HG02623 (cell line): Measurements from ENCODE around the gene XYLB.
A peak's percentile ranks its signal among the peaks of the same experiment; 100 is the strongest.
"Not testable (repeated sequence)": the region's sequence is repeated elsewhere in the genome, so short reads cannot be mapped to it uniquely, and the experiment has no call there.

Source experiments
- ATAC-seq: cut with Tn5 transposase; IDR thresholded peaks from one replicate; pipeline ENCODE4 v1.9.1; 2021; ENCODE audit warnings: moderate library complexity; ENCODE audit not compliant: unreplicated experiment

Gene XYLB

GRCh38 chr3:38346587-38347410, at the start of gene XYLB:
Gene XYLB, plus strand, starts transcription at chr3:38346785. Its CDS starts 84 bp downstream, at chr3:38346869.
- ATAC-seq = peak; percentile 97

- not testable (repeated sequence) for ATAC-seq
Observed at GRCh38 chr3:38297053-38297452, 49.5 kb upstream of the XYLB start.

- no peak for ATAC-seq
Observed at GRCh38 chr3:38297537-38297936, 49.0 kb upstream of the XYLB start.

GRCh38 chr3:38297947-38298711, 48.5 kb upstream of the XYLB start:
- no peak for ATAC-seq

- no peak for ATAC-seq
Observed at GRCh38 chr3:38306941-38307340, 39.6 kb upstream of the XYLB start.

GRCh38 chr3:38307599-38307998, 39.0 kb upstream of the XYLB start:
- no peak for ATAC-seq

- no peak for ATAC-seq
Observed at GRCh38 chr3:38308456-38308855, 38.1 kb upstream of the XYLB start.

GRCh38 chr3:38311476-38311875, 35.1 kb upstream of the XYLB start:
- no peak for ATAC-seq

- ATAC-seq = no peak
Observed at GRCh38 chr3:38311941-38312340, 34.6 kb upstream of the XYLB start.

- no peak for ATAC-seq
Observed at GRCh38 chr3:38312356-38312755, 34.2 kb upstream of the XYLB start.

- ATAC-seq = no peak
Observed at GRCh38 chr3:38313263-38313662, 33.3 kb upstream of the XYLB start.

GRCh38 chr3:38313695-38314094, 32.9 kb upstream of the XYLB start:
- no peak for ATAC-seq

- ATAC-seq = no peak
Observed at GRCh38 chr3:38314112-38314763, 32.3 kb upstream of the XYLB start.

GRCh38 chr3:38314764-38315487, 31.7 kb upstream of the XYLB start:
- no peak for ATAC-seq

GRCh38 chr3:38315488-38316230, 30.9 kb upstream of the XYLB start:
- no peak for ATAC-seq

- ATAC-seq = no peak
Observed at GRCh38 chr3:38316356-38317191, 30.0 kb upstream of the XYLB start.

GRCh38 chr3:38317192-38317759, 29.3 kb upstream of the XYLB start:
- no peak for ATAC-seq

GRCh38 chr3:38318766-38319671, 27.6 kb upstream of the XYLB start:
- ATAC-seq = no peak
